A673 (cell line): ENCODE data around the gene CTRB2. TPM values are rescaled to one million over a fixed set of nuclear protein-coding genes. Genes with fewer than 3 reads are reported as not detected.
"Not testable (repeated sequence)": the region's sequence is repeated elsewhere in the genome, so short reads cannot be mapped to it uniquely, and the experiment has no call there.

Experiments used
- BruUV-seq: library from RNA; stranded (reverse); fragments of 400-500 nt; replicated peaks from 2 replicates; lab custom pipeline; 2021; lab: Mats Ljungman, UMichigan
- CTCF ChIA-PET: fragments of 300-600 bp; sonication (Branson Sonifier 250); formaldehyde crosslinking; loops from one replicate; lab custom pipeline; 2022; ENCODE audit warnings: antibody characterized with exemption; lab: Charles Lee
- POLR2A ChIA-PET: fragments of 300-600 bp; sonication (Branson Sonifier 250); formaldehyde crosslinking; loops from one replicate; lab custom pipeline; 2022; ENCODE audit warnings: antibody characterized with exemption; ENCODE audit not compliant: low non-redundant PET; lab: Charles Lee
- DNase-seq: peaks from one replicate; pipeline ENCODE4 v3.0.0-alpha.2; 2015; ENCODE audit warnings: low spot score
- H3K27ac ChIP-seq: fragments of 200-600 bp; sonication (generic); 2 replicates; pipeline ENCODE4 v1.5.1; 2016; ENCODE audit warnings: mixed run types, low read depth, mild to moderate bottlenecking, mixed read lengths, antibody characterized with exemption, low read length; ENCODE audit not compliant: poor library complexity, severe bottlenecking
- H3K27me3 ChIP-seq: fragments of 200-600 bp; sonication (generic); replicated peaks from 2 replicates; pipeline ENCODE4 v1.6.1; 2017; ENCODE audit warnings: mixed run types, low read depth, mild to moderate bottlenecking, mixed read lengths, antibody characterized with exemption, low read length; ENCODE audit not compliant: insufficient read depth, poor library complexity
- H3K36me3 ChIP-seq: fragments of 200-600 bp; sonication (generic); 2 replicates; pipeline ENCODE4 v1.6.1; 2016; ENCODE audit warnings: mixed run types, mild to moderate bottlenecking, mixed read lengths, antibody characterized with exemption, low read length; ENCODE audit not compliant: insufficient read depth, poor library complexity, severe bottlenecking
- H3K4me1 ChIP-seq: fragments of 200-600 bp; sonication (generic); 2 replicates; pipeline ENCODE4 v1.6.1; 2017; ENCODE audit warnings: mixed run types, mild to moderate bottlenecking, mixed read lengths, antibody characterized with exemption, low read length; ENCODE audit not compliant: insufficient read depth, poor library complexity, severe bottlenecking
- H3K4me3 ChIP-seq: fragments of 200-600 bp; sonication (generic); 2 replicates; pipeline ENCODE4 v1.5.1; 2016; ENCODE audit warnings: low read depth, mixed run types, mild to moderate bottlenecking, mixed read lengths, low read length; ENCODE audit not compliant: poor library complexity, severe bottlenecking
- H3K9me3 ChIP-seq: fragments of 200-600 bp; sonication (generic); 2 replicates; pipeline ENCODE4 v1.6.1; 2016; ENCODE audit warnings: mixed run types, low read depth, mild to moderate bottlenecking, mixed read lengths, antibody characterized with exemption, low read length; ENCODE audit not compliant: poor library complexity, severe bottlenecking
- CTCF ChIP-seq: fragments of 300-800, 200-600 bp; sonication (generic); conservative IDR thresholded peaks from 2 replicates; pipeline ENCODE4 v1.5.1; 2017; ENCODE audit warnings: low read depth, mild to moderate bottlenecking, antibody characterized with exemption, low read length, moderate library complexity, mixed read lengths
- EZH2 ChIP-seq: fragments of 200-600 bp; sonication (generic); IDR thresholded peaks from 2 replicates; pipeline ENCODE4 v1.6.1; 2017; ENCODE audit warnings: borderline replicate concordance, low read depth, mild to moderate bottlenecking, mixed read lengths, antibody characterized with exemption, low read length; ENCODE audit not compliant: poor library complexity, severe bottlenecking
- intact Hi-C: fragments of 100-400 bp; cut with micrococcal nuclease; formaldehyde crosslinking; loops from one replicate; pipeline ENCODE4 v1.10.0; 2022; ENCODE audit not compliant: unreplicated experiment
- total RNA-seq: library from RNA; stranded (reverse); gene quantifications from 2 replicates; pipeline ENCODE4 v1.2.3, GENCODE V29; 2021

The CTRB2 gene
- total RNA-seq, 1 experiment from 2014 or later: not detected

GRCh38 chr16:75224306-75225082, 17.5 kb upstream of the CTRB2 start:
- BruUV-seq: no TSS peak
- Histone ChIP-seq H3K9me3 (no peaks in the 10 kb centered on the region), H3K36me3 (peaks cover 7% of the 10 kb centered on the region), H3K27ac (no peak overlapping the region), H3K27me3 (no peaks in the 10 kb centered on the region), H3K4me3 (no peak overlapping the region), H3K4me1 (no peaks in the 10 kb centered on the region)
- ChIA-PET POLR2A (no interaction called here), CTCF (no interaction called here)
- TF ChIP-seq EZH2 (no peak), CTCF (no peak)
- no peak for DNase-seq
- intact Hi-C loops: loop anchor here (2.0 kb wide), 1 partner anchor 18 kb away; the partner anchor contains the start of gene CTRB2

- H3K27me3 ChIP-seq, H3K36me3 ChIP-seq, BruUV-seq, DNase-seq, intact Hi-C loops, POLR2A ChIA-PET, CTCF ChIA-PET, H3K9me3 ChIP-seq, H3K27ac ChIP-seq, H3K4me3 ChIP-seq, H3K4me1 ChIP-seq: not testable (repeated sequence)
These were observed 16.2 kb upstream of the CTRB2 start for GRCh38 chr16:75223129-75223528.

GRCh38 chr16:75222271-75222783, 15.4 kb upstream of the CTRB2 start:
- no peak for DNase-seq
- CTCF ChIA-PET: interaction anchor here (0.7 kb wide), 1 partner anchor 511 kb away, joined by 3 read pairs; no protein-coding TSS in a partner anchor

More at GRCh38 chr16:75222271-75222783, 15.4 kb upstream of the CTRB2 start:
- BruUV-seq: no TSS peak
- no peaks in the 10 kb centered on the region for H3K9me3 ChIP-seq
- TF ChIP-seq EZH2 (no peak), CTCF (no peak)
- intact Hi-C loops: no loop called here
- no peak overlapping the region for H3K4me3 ChIP-seq
- H3K4me1 ChIP-seq: no peaks in the 10 kb centered on the region
- no peak overlapping the region for H3K27ac ChIP-seq
- no peaks in the 10 kb centered on the region for H3K27me3 ChIP-seq
- H3K36me3 ChIP-seq: no peaks in the 10 kb centered on the region
- POLR2A ChIA-PET: no interaction called here
